Astrocyte (in vitro differentiated cells and primary cell): ENCODE data around the gene PRKG1.

ENCODE experiments used
- CTCF ChIP-seq: IDR thresholded peaks from 2 replicates; pipeline ENCODE4 v1.5.1; 2011; ENCODE audit warnings: low read depth, mild to moderate bottlenecking, inconsistent platforms, low read length, moderate library complexity; ENCODE audit not compliant: insufficient read depth
- EZH2 ChIP-seq: IDR thresholded peaks from 2 replicates; pipeline ENCODE4 v1.6.1; 2012; ENCODE audit warnings: mild to moderate bottlenecking, low read length, inconsistent platforms; ENCODE audit not compliant: insufficient read depth

GRCh38 chr10:51086710-51087109 lies 12.4 kb downstream of the PRKG1 start:
- no peak for TF ChIP-seq CTCF
- no peak for TF ChIP-seq EZH2
